NCI-H187 (cell line): ENCODE measurements around the gene SND1.
"Not testable (repeated sequence)": the region's sequence is repeated elsewhere in the genome, so short reads cannot be mapped to it uniquely, and the experiment has no call there.

Experiments used
- DNase-seq, 2 experiments: peaks; one replicate each; lab custom pipeline; 2025; lab: John Stamatoyannopoulos, UW

SND1 gene

GRCh38 chr7:127832592-127832991 is 180.6 kb downstream of the SND1 start:
- DNase-seq, result no peak

- DNase-seq, result no peak
These were observed 181.6 kb downstream of the SND1 start for GRCh38 chr7:127833641-127834040.

GRCh38 chr7:127835679-127836078 is 183.7 kb downstream of the SND1 start:
- DNase-seq, result no peak

- not testable (repeated sequence) for DNase-seq
These were observed 185.9 kb downstream of the SND1 start for GRCh38 chr7:127837816-127838410.

GRCh38 chr7:127838816-127839415 is 186.9 kb downstream of the SND1 start:
- no peak for DNase-seq

GRCh38 chr7:127840226-127840951 is 188.4 kb downstream of the SND1 start:
- no peak for DNase-seq

GRCh38 chr7:127844165-127844564 is 192.2 kb downstream of the SND1 start:
- DNase-seq, result no peak

- no peak for DNase-seq
These were observed 192.8 kb downstream of the SND1 start for GRCh38 chr7:127844707-127845331.

- DNase-seq, result no peak
These were observed 193.7 kb downstream of the SND1 start for GRCh38 chr7:127845522-127846214.

- DNase-seq, result no peak
These were observed 195.6 kb downstream of the SND1 start for GRCh38 chr7:127847641-127848040.

- no peak for DNase-seq
These were observed 196.2 kb downstream of the SND1 start for GRCh38 chr7:127848241-127848640.

GRCh38 chr7:127850195-127850594 is 198.2 kb downstream of the SND1 start:
- no peak for DNase-seq

GRCh38 chr7:127854383-127854782 is 202.4 kb downstream of the SND1 start:
- DNase-seq, result no peak

- no peak for DNase-seq
These were observed 205.5 kb downstream of the SND1 start for GRCh38 chr7:127857464-127857841.

- DNase-seq, result no peak
These were observed 206.3 kb downstream of the SND1 start for GRCh38 chr7:127858091-127858914.

GRCh38 chr7:127858915-127859189 is 206.9 kb downstream of the SND1 start:
- DNase-seq, result no peak

- DNase-seq, result no peak
These were observed 207.3 kb downstream of the SND1 start for GRCh38 chr7:127859330-127859729.

GRCh38 chr7:127862525-127862924 is 210.5 kb downstream of the SND1 start:
- no peak for DNase-seq

- no peak for DNase-seq
These were observed 211.1 kb downstream of the SND1 start for GRCh38 chr7:127863082-127863481.

- no peak for DNase-seq
These were observed 213.5 kb downstream of the SND1 start for GRCh38 chr7:127865466-127865865.

- DNase-seq, result no peak
These were observed 218.4 kb downstream of the SND1 start for GRCh38 chr7:127870231-127870907.
